ENCODE results near the gene HLX. TPM values are rescaled to one million over a fixed set of nuclear protein-coding genes. Genes with fewer than 3 reads are reported as not detected.
A peak's percentile ranks its signal among the peaks of the same experiment; 100 is the strongest.

HLX gene
- total and polyA plus RNA-seq, 2 donors (not counting 1 experiment from before 2014, with no cell fraction given), result 8.2 to 22.3 TPM

DNA sequence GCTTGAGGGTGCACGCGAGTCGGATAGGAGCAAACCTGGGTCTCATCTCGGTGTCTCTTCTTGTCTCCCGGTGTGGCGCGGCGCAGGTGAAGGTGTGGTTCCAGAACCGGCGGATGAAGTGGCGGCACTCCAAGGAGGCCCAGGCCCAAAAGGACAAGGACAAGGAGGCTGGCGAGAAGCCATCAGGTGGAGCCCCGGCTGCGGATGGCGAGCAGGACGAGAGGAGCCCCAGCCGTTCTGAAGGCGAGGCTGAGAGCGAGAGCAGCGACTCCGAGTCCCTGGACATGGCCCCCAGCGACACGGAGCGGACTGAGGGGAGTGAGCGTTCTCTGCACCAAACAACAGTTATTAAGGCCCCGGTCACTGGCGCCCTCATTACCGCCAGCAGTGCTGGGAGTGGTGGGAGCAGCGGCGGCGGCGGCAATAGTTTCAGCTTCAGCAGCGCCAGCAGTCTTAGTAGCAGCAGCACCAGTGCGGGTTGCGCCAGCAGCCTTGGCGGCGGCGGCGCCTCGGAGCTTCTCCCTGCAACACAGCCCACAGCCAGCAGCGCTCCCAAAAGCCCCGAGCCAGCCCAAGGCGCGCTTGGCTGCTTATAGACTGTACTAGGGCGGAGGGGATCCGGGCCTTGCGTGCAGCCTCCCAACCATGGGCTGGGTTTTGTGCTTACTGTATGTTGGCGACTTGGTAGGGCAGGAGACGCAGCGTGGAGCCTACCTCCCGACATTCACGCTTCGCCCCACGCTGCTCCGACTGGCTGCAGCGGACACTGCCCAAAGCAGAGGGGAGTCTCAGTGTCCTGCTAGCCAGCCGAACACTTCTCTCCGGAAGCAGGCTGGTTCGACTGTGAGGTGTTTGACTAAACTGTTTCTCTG is 5.1 kb downstream of the HLX start:
- Histone ChIP-seq H3K27me3 (ENCODE audit: control insufficient read depth, insufficient read depth, low read length) (no peaks in the 10 kb centered on the region), H3K9me3 (ENCODE audit: control insufficient read depth, insufficient read depth, low read depth, low read length) (no peaks in the 10 kb centered on the region), H3K27ac (ENCODE audit: insufficient read depth, low read length) (no peak overlapping the region), H3K4me2 (ENCODE audit: extremely low read depth, insufficient read depth, low read length) (no peak overlapping the region), H3K4me1 (ENCODE audit: control insufficient read depth, extremely low read depth, insufficient read depth, low read length) (peaks cover 8% of the 10 kb centered on the region), H4K20me1 (ENCODE audit: control insufficient read depth, extremely low read depth, insufficient read depth, low read length) (no peaks in the 10 kb centered on the region), H3K9ac (ENCODE audit: insufficient read depth, low read length) (no peak overlapping the region), H3K79me2 (ENCODE audit: control insufficient read depth, insufficient read depth, low read length) (peaks cover 27% of the 10 kb centered on the region), H3K36me3 (ENCODE audit: control insufficient read depth, insufficient read depth, low read length) (peaks cover 15% of the 10 kb centered on the region), H2AFZ (ENCODE audit: low read length) (no peak overlapping the region), H3K4me3 (replicated peaks in 1 of 4; ENCODE audit: control extremely low read depth in 1 of 4, insufficient read depth in 1 of 4, low read depth in 3 of 4, low read length in 4 of 4) (no peak overlapping the region)
- TF ChIP-seq EZH2 (IDR thresholded peaks at IDR 0.05; ENCODE audit: low read length, missing control alignments), result no peak
- TF ChIP-seq, protein P1, sequence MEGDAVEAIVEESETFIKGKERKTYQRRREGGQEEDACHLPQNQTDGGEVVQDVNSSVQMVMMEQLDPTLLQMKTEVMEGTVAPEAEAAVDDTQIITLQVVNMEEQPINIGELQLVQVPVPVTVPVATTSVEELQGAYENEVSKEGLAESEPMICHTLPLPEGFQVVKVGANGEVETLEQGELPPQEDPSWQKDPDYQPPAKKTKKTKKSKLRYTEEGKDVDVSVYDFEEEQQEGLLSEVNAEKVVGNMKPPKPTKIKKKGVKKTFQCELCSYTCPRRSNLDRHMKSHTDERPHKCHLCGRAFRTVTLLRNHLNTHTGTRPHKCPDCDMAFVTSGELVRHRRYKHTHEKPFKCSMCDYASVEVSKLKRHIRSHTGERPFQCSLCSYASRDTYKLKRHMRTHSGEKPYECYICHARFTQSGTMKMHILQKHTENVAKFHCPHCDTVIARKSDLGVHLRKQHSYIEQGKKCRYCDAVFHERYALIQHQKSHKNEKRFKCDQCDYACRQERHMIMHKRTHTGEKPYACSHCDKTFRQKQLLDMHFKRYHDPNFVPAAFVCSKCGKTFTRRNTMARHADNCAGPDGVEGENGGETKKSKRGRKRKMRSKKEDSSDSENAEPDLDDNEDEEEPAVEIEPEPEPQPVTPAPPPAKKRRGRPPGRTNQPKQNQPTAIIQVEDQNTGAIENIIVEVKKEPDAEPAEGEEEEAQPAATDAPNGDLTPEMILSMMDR (conservative IDR thresholded peaks at IDR 0.05 in 1 of 2, IDR thresholded peaks at IDR 0.05 in 1 of 2; ENCODE audit: low read depth in 1 of 2, low read length in 2 of 2), result no peak
- peak in 1 of 2 donors; percentile 58 for DNase-seq (ENCODE audit: low read depth in 2 of 2)

DNA sequence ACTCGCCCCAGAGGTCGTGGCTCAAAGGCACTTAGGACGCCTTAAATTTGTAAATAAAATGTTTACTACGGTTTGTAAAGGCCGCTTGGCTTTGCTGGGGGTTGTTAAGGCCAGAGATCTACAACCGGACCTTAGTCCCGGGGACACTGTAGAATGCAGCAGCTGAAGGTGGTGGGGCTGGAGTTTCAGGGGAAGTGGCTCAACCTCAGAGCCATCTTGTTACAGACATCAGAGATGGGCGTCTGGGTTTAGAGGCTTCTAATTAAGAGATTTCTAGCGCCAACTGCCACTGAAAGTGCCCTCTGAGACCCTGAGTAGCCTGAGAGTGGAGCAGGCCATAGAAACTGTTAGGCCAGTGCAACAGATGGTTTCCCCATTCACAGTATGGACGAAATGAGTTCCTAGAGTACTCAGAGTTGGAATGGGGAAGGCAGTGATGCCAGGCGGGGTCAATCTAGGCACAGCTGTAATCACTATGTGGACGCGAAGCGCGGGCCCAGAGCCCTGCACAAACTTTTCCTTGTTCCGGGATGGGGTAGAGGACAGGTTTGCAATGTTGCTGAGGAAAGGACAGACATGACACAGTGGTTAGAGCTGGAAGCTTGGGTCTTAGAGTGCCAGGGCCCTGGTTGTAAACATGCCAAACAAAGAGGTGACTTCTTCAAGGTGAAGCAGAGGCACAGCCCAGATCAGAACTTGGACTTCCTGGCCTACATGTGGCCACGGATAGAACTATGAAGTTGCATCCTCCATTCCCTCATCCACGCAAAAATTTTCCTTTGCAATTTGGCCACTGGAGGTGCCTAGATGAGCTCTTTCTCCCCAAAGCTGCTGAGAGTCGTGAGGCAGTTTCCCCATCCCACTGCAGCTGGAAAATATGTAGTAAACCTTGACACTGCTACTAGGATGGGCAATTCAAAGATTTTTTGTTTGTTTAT is 6.0 kb downstream of the HLX start:
- no peak overlapping the region for H3K4me3 ChIP-seq (replicated peaks in 1 of 4; ENCODE audit: control extremely low read depth in 1 of 4, insufficient read depth in 1 of 4, low read depth in 3 of 4, low read length in 4 of 4)
- H3K4me2 ChIP-seq (ENCODE audit: extremely low read depth, insufficient read depth, low read length), result no peak overlapping the region
- H3K4me1 ChIP-seq (ENCODE audit: control insufficient read depth, extremely low read depth, insufficient read depth, low read length), result peaks cover 8% of the 10 kb centered on the region
- H3K79me2 ChIP-seq (ENCODE audit: control insufficient read depth, insufficient read depth, low read length), result peaks cover 21% of the 10 kb centered on the region
- H3K27me3 ChIP-seq (ENCODE audit: control insufficient read depth, insufficient read depth, low read length), result no peaks in the 10 kb centered on the region
- DNase-seq (ENCODE audit: low read depth in 2 of 2), result no peak
- H3K9me3 ChIP-seq (ENCODE audit: control insufficient read depth, insufficient read depth, low read depth, low read length), result no peaks in the 10 kb centered on the region
- no peak for TF ChIP-seq EZH2 (IDR thresholded peaks at IDR 0.05; ENCODE audit: low read length, missing control alignments)
- TF ChIP-seq, protein P1 (conservative IDR thresholded peaks at IDR 0.05 in 1 of 2, IDR thresholded peaks at IDR 0.05 in 1 of 2; ENCODE audit: low read depth in 1 of 2, low read length in 2 of 2), result no peak
- peaks cover 15% of the 10 kb centered on the region for H3K36me3 ChIP-seq (ENCODE audit: control insufficient read depth, insufficient read depth, low read length)
- no peak overlapping the region for H3K27ac ChIP-seq (ENCODE audit: insufficient read depth, low read length)
- H2AFZ ChIP-seq (ENCODE audit: low read length), result no peak overlapping the region
- H4K20me1 ChIP-seq (ENCODE audit: control insufficient read depth, extremely low read depth, insufficient read depth, low read length), result no peaks in the 10 kb centered on the region
- H3K9ac ChIP-seq (ENCODE audit: insufficient read depth, low read length), result no peak overlapping the region

DNA sequence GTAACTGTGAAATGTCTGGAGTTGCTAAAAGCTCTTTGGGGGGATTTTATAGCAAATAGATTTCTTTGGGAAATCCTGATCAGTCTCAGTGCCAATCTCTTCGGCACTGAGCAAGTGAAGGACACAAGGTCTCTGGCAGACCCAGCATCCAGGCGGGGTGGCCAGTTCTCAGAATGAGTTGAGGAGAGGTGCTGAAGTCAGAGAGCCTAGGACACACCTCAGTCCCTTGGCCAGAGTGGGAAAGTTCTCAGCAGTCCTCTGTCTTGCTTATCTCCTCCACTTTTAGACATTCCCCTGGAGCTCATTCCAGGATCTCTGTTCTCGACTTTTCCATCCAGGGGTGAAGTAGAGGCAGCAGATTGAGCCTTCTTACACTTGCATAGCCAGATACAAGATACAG is 6.7 kb downstream of the HLX start:
- H3K4me1 ChIP-seq (ENCODE audit: control insufficient read depth, extremely low read depth, insufficient read depth, low read length), result peaks cover 8% of the 10 kb centered on the region
- H3K4me2 ChIP-seq (ENCODE audit: extremely low read depth, insufficient read depth, low read length), result no peak overlapping the region
- TF ChIP-seq, protein P1 (conservative IDR thresholded peaks at IDR 0.05 in 1 of 2, IDR thresholded peaks at IDR 0.05 in 1 of 2; ENCODE audit: low read depth in 1 of 2, low read length in 2 of 2), result no peak
- no peak for TF ChIP-seq EZH2 (IDR thresholded peaks at IDR 0.05; ENCODE audit: low read length, missing control alignments)
- no peak overlapping the region for H3K9ac ChIP-seq (ENCODE audit: insufficient read depth, low read length)
- no peak overlapping the region for H2AFZ ChIP-seq (ENCODE audit: low read length)
- H3K27ac ChIP-seq (ENCODE audit: insufficient read depth, low read length), result no peak overlapping the region
- H3K9me3 ChIP-seq (ENCODE audit: control insufficient read depth, insufficient read depth, low read depth, low read length), result no peaks in the 10 kb centered on the region
- H3K36me3 ChIP-seq (ENCODE audit: control insufficient read depth, insufficient read depth, low read length), result peaks cover 15% of the 10 kb centered on the region
- H3K4me3 ChIP-seq (replicated peaks in 1 of 4; ENCODE audit: control extremely low read depth in 1 of 4, insufficient read depth in 1 of 4, low read depth in 3 of 4, low read length in 4 of 4), result no peak overlapping the region
- peaks cover 14% of the 10 kb centered on the region for H3K79me2 ChIP-seq (ENCODE audit: control insufficient read depth, insufficient read depth, low read length)
- no peaks in the 10 kb centered on the region for H4K20me1 ChIP-seq (ENCODE audit: control insufficient read depth, extremely low read depth, insufficient read depth, low read length)
- DNase-seq (ENCODE audit: low read depth in 2 of 2), result no peak
- no peaks in the 10 kb centered on the region for H3K27me3 ChIP-seq (ENCODE audit: control insufficient read depth, insufficient read depth, low read length)
